Measurements from ENCODE around the gene COG5.

COG5 gene

GRCh38 chr7:107264723-107265122 lies 299.0 kb downstream of the COG5 start:
- no peak for TF ChIP-seq CTCF (IDR thresholded peaks at IDR 0.05; ENCODE audit: low read depth, low read length)

GRCh38 chr7:107262857-107263256 lies 300.9 kb downstream of the COG5 start:
- TF ChIP-seq CTCF (IDR thresholded peaks at IDR 0.05; ENCODE audit: low read depth, low read length) = no peak
- no peak overlapping the region for H3K4me3 ChIP-seq (ENCODE audit: low read depth, low read length)

More at GRCh38 chr7:107264723-107265122, 299.0 kb downstream of the COG5 start:
- H3K4me3 ChIP-seq (ENCODE audit: low read depth, low read length) = no peak overlapping the region

GRCh38 chr7:107258737-107259136 lies 305.0 kb downstream of the COG5 start:
- no peak overlapping the region for H3K4me3 ChIP-seq (ENCODE audit: low read depth, low read length)
- no peak for TF ChIP-seq CTCF (IDR thresholded peaks at IDR 0.05; ENCODE audit: low read depth, low read length)

GRCh38 chr7:107255602-107256001 lies 308.1 kb downstream of the COG5 start:
- no peak for TF ChIP-seq CTCF (IDR thresholded peaks at IDR 0.05; ENCODE audit: low read depth, low read length)

GRCh38 chr7:107254398-107254985 lies 309.2 kb downstream of the COG5 start:
- H3K4me3 ChIP-seq (ENCODE audit: low read depth, low read length) = no peak overlapping the region
- TF ChIP-seq CTCF (IDR thresholded peaks at IDR 0.05; ENCODE audit: low read depth, low read length) = no peak

More at GRCh38 chr7:107255602-107256001, 308.1 kb downstream of the COG5 start:
- no peak overlapping the region for H3K4me3 ChIP-seq (ENCODE audit: low read depth, low read length)

GRCh38 chr7:107253599-107253998 lies 310.1 kb downstream of the COG5 start:
- no peak overlapping the region for H3K4me3 ChIP-seq (ENCODE audit: low read depth, low read length)
- no peak for TF ChIP-seq CTCF (IDR thresholded peaks at IDR 0.05; ENCODE audit: low read depth, low read length)

GRCh38 chr7:107251963-107252362 lies 311.8 kb downstream of the COG5 start:
- no peak for TF ChIP-seq CTCF (IDR thresholded peaks at IDR 0.05; ENCODE audit: low read depth, low read length)
- no peak overlapping the region for H3K4me3 ChIP-seq (ENCODE audit: low read depth, low read length)
